ENCODE data around the gene GPR78.

The GPR78 gene

DNA sequence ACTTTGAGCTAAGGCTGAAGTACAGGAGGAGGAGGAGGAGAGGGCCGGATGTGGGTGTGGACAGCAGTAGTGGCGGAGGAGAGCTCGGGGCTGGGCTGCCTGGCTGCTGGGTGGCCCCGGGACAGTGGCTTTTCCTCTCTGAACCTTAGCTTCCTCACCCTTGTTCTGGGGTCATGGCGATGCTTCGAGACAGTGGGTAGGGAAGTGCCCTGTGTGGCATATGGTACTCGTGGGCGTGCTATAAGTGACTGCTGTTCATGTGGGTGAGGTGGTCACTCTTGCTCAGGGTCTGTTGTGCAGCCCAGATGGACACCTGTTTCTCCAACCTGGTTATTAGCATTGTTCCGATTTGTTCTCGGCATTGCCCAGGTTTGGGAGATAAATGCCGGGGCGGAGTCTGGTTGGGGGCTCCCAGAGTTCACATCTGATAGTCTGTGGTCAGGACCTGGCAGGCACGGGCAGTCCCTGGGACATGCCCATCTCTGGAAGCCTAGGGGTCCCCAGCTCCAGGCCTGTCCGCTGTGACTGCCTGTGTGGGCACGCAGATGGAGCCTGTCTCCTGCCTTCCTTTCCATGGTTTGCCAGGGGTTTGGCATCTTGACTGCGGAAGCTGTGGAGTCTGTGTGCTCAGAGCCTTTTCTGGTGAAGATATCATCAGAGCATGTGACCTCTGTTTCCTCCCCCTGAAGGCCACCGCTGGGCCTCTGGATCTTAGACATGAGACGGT is 7.4 kb downstream of the GPR78 start:
- DNase-seq = no peak

DNA sequence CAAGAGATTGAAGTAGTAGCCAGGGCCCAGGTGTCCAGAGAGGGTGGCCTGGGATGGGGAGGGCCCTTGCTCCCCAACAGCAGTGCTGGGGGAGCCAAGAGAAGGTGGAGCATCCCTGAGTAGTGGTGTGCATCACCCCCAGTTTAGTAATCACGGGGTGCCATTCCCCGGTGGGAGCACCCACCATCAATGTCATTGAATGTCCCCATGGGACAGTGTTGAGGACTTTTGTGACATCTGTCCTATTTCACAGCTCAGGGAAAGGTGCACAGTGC is 7.9 kb downstream of the GPR78 start:
- no peak for DNase-seq

DNA sequence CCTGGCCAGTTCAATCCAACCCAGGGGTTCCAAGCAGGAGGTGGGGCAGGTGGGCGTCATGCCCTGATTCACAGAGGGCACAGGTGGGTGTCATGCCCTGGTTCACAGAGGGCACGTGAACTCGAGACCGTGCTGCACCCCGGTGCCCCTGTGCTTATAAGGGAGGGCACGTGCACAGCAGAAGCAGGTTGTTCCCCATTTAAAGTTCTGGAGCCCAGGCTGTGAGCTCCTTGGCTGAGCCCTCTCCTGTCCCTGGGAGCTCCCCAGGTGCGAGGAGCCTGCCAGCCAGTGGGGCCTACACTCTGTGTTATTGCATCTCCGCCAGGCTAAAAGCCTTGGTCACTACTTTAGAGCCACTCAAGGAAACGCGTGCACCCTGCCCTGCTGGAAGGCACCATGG is 9.1 kb downstream of the GPR78 start:
- DNase-seq = no peak

DNA sequence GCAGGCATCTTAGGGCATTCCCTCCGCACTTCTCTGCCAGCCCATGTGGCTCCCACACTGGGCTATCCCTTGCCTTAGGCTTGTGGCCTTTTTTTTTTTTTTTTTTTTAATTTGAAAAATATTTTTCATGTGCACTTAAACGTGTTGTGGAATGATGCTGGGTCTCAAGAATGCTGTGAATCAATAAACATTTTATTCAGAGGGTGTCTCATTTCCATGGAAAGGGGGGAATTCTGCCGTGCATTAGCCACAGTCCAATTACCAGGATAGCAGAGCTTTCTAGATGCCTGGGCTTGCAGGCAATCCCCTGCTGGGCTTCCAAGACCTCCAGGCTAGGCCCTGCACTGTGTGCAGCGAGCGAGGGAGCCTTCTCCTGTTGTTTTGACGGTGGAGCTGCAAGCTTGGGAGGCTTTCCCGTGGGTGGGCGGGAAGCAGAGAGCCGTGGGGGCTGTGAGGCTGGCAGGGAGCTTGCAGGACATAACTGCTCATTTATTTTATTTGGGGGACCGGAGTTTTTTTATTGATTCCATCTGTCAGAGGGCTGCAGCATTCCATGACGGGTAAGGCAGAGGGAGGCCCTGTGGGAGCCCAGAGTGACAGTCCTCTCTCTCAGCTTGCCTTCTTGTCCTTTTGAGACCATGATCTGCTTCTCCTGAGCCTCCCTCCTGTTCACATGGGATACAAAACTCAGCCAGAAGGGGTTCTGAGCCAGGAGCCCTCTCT is 9.8 kb downstream of the GPR78 start:
- DNase-seq = no peak

DNA sequence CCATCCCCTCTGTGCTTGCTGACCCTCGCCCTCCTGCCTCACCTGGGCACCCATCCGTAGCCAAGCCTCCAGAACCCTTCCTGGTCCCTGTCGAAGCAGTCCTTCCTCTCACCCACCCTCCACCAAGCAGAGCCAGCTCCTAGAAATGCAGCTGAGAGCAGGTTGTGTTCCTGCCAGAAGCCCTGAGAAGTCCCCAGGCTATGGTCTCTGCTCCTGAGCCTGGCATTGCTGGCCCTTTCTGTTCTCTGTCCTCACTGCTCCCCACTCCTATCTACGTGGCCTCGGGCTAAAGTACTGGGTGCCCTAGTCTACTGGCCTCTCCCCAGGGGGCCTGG is 10.3 kb downstream of the GPR78 start:
- DNase-seq = no peak

DNA sequence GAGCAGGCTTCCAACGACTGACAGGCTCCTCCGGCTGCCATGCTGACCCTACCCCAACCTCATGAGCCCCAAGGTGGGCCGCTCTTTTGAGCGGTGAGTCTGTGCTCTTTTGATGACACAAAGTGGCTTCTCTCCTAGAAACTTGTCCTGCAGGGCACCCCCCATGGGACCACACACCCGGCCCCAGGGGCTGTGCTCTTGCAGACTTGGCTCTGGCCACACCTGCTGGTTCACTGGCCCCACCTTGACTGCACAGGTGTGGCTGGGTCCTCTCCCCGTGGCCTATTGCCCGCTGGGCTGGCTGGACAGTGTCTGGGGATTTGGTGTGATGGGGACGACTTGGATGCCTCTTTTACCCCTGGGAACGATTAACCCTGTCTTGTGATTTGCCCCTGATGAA is 10.9 kb downstream of the GPR78 start:
- DNase-seq = no peak

- DNase-seq = no peak
Observed at GRCh38 chr4:8591626-8592365, 11.6 kb downstream of the GPR78 start.

DNA sequence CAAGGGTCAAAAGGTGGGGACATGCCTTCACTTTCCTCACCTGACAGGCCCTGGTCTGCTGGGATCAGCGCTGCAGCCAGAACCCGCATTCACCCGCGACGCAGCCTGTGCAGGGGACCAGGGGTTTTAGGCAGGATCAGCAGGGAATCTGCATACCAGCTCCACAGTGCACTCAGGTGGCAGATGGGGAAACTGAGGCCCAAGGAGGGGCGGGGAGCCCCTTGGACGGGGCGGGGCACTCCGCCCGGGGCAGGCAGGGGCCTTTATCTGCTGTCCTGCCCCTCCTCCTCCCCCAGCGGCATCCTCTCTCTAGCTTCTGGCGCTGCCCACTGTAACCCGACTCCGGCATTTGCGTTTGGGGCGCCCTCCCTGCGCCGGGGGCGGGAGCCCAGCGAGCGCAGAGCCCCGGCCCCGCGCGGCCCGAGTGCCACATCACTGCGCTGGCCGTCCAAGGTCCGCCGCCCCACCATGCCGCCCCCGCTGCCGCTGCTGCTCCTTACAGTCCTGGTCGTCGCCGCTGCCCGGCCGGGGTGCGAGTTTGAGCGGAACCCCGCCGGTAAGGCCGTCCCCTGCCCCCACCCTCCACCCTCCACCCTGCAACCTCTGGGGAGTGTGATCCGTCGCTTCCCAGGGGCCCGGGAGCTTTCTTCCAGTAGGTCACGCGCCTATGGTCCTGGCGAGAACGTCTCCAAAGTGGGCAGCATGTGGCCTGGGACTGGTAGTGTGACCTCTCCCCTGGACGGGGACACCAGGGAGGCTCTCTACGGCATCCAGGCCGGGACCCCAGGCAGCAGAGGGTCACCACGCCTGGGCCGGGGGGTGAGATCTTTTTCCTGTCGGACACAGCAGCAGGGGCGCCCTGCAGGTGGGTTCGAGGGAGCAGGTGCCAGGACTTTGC is 12.4 kb downstream of the GPR78 start, which contains the start of gene CPZ:
Gene CPZ, plus strand, starts transcription at position 400 of the 898 bp plus-strand sequence. Its CDS starts 69 bp downstream, at position 469.
- DNase-seq = no peak

DNA sequence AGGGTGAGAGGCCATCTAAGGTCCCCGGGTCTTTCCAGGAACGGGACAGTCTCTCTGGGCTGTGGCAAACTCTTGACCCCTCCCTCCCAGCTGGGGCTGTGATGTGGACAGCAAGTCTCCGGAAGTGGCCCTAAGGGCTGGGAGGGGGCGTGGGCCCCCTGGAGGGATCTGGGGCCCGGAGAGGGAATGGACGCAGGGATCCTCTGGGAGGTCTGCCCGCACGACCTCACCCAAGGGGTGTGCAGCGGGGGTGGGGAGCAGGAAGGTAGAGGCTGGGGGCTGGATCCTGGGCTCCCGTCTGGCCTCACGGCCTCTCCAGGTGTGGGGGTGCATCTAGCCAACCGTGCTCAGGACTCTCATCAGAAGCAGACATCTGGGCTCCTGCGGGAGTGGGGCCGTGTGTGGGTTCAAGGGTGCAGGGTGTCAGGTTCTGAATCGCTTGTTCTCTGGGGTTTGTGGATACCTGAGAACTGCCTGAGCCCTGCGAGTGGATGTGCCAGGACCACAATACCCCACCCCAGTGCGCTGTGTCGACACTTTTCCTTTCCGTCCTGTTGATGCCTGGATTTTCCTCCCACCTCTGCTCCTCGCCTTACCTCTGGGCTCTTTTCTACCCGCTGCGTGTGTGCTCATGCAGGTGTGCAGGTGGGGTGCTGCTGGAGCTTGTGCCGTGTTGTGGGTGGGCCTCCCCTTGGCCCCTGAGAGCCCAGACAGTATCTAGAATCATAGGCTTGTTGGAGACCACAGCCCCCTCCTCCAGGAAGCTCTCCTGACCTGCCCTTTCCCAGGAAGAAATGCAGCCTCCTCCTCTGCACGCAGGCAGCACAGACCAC is 13.3 kb downstream of the GPR78 start:
- DNase-seq = no peak

GRCh38 chr4:8594097-8595038 is 14.2 kb downstream of the GPR78 start:
- no peak for DNase-seq

- no peak for DNase-seq
Observed at GRCh38 chr4:8595237-8596087, 15.3 kb downstream of the GPR78 start.

DNA sequence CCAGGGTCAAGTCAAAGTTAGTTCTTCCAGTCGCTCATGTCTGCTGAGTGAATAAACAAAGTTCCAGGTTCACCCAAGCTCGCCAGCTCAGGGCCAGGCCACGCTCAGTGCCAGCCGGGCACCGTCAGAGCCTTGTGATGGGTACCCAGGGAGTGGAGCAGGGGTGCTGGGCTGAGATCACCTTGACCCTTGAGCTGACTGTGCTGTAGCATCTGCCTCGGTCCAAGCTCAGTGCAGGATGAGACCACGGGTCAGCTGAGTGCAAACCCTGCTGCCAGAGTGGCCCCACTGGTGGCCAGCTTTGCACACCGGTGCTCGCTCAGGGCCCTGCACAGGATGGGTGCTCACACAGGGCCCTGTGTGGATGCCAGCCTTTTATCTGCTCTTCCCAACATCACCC is 16.7 kb downstream of the GPR78 start:
- no peak for DNase-seq

DNA sequence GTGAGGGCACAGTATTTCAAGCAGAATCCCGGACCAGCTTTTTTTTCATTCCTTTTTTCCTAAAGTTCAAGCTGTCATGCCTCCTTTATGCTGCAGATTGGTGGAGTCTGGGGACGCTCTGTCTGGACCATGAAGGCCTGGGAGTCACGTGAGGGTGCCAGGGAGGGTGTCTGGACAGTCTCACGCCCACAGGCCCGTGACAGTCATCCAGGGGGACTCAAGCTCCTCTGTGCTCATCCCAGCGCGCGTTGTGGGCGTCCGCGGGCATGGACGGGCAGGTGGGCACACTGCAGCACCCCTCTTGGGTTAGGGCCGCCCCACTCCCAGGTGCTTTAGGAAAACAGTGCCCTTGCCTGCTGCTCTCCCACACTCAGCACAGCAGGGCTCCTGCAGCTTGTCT is 17.1 kb downstream of the GPR78 start:
- no peak for DNase-seq

- no peak for DNase-seq
Observed at GRCh38 chr4:8597791-8598190, 17.6 kb downstream of the GPR78 start.

GRCh38 chr4:8598391-8599090 is 18.3 kb downstream of the GPR78 start:
- no peak for DNase-seq

GRCh38 chr4:8599091-8599460 is 18.9 kb downstream of the GPR78 start:
- no peak for DNase-seq

- DNase-seq = no peak
Observed at GRCh38 chr4:8599657-8600056, 19.5 kb downstream of the GPR78 start.

DNA sequence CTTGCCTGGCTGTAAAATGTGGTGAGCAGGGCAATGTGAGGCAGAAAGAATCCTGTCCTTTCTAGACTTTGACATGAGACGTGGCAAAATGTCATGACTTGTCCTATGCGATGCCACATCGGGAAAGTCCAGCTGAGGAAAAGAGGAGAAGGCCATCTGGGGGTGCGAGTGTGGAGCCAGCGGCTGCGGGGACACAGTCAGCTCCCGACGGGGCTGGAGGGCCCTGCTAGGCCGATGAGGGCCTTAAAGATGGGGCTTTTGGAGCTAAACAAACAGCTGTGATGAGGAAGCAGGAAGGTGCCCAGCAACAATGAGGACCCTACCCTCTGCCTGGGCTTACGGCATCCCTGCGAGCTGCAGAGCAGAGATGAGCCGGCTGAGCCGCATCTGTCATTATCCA is 20.1 kb downstream of the GPR78 start:
- no peak for DNase-seq

DNA sequence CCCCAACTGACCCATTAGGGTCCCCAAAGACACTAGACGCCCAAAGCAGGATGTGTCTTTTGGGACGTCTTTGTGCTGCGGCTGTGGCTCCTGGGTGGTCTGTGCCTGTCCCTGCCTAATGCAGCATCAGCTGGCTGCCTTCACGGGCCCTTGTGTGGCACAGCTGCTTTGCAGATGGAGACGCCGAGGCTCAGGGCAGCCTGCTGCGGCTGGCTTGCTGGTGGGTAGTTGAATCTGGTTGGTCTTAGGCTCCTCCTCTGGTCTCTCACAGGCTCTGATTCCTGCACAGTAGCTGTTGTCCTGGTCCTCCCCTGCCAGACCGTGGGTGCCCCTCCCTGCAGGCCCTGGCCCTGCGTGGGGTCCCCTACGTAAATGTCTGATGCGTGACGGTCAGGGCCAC is 20.5 kb downstream of the GPR78 start:
- DNase-seq = no peak

GRCh38 chr4:8601086-8601485 is 20.9 kb downstream of the GPR78 start:
- no peak for DNase-seq
